HepG2 (cell line): Measurements from ENCODE around the gene KAT6B. TPM values are rescaled to one million over a fixed set of nuclear protein-coding genes. Genes with fewer than 3 reads are reported as not detected.

ENCODE experiments used
- ARHGAP35 ChIP-seq: sonication (generic); formaldehyde crosslinking; IDR thresholded peaks from 2 replicates; pipeline ENCODE4 v1.9.0; 2022; ENCODE audit warnings: mild to moderate bottlenecking, inconsistent platforms, moderate library complexity, missing genetic modification reagents, borderline replicate concordance
- ARID4A ChIP-seq: sonication (generic); formaldehyde crosslinking; IDR thresholded peaks from 2 replicates; pipeline ENCODE4 v1.5.0; 2020; ENCODE audit warnings: mild to moderate bottlenecking, missing genetic modification reagents, borderline replicate concordance
- ATAD3A ChIP-seq: sonication (generic); formaldehyde crosslinking; IDR thresholded peaks from 2 replicates; pipeline ENCODE4 v1.4.0; 2020; ENCODE audit warnings: missing genetic modification reagents
- ELK4 ChIP-seq: sonication (generic); formaldehyde crosslinking; IDR thresholded peaks from 2 replicates; pipeline ENCODE4 v1.9.0; 2021; ENCODE audit warnings: missing genetic modification reagents, borderline replicate concordance
- GMEB2 ChIP-seq: IDR thresholded peaks from 2 replicates; pipeline ENCODE4 v1.6.1; 2016; ENCODE audit warnings: missing biosample characterization, missing genetic modification reagents, low read depth
- KMT2A ChIP-seq: sonication (generic); formaldehyde crosslinking; IDR thresholded peaks from 2 replicates; pipeline ENCODE4 v1.4.0; 2020; ENCODE audit warnings: missing genetic modification reagents
- NFAT5 ChIP-seq: sonication (generic); formaldehyde crosslinking; IDR thresholded peaks from 2 replicates; pipeline ENCODE4 v1.4.0; 2020; ENCODE audit warnings: missing genetic modification reagents
- NFE2 ChIP-seq: sonication (generic); formaldehyde crosslinking; IDR thresholded peaks from 2 replicates; pipeline ENCODE4 v1.4.0; 2020; ENCODE audit warnings: missing genetic modification reagents
- NFRKB ChIP-seq: fragments of 450-650 bp; IDR thresholded peaks from 2 replicates; pipeline ENCODE4 v1.6.1; 2017
- SNAI1 ChIP-seq: sonication (generic); formaldehyde crosslinking; IDR thresholded peaks from 2 replicates; pipeline ENCODE4 v1.5.0; 2020; ENCODE audit warnings: mild to moderate bottlenecking, missing genetic modification reagents, borderline replicate concordance
- SNRNP70 ChIP-seq: fragments of 200-400 bp; formaldehyde crosslinking; IDR thresholded peaks from 2 replicates; pipeline ENCODE4 v1.6.1; 2017; ENCODE audit warnings: mild to moderate bottlenecking, low read depth, low read length, moderate library complexity
- U2AF2 ChIP-seq: fragments of 200-400 bp; formaldehyde crosslinking; IDR thresholded peaks from 2 replicates; pipeline ENCODE4 v1.6.1; 2017; ENCODE audit warnings: low read depth, mild to moderate bottlenecking, low read length
- ZBTB34 ChIP-seq: sonication (generic); formaldehyde crosslinking; IDR thresholded peaks from 2 replicates; pipeline ENCODE4 v1.8.0; 2022; ENCODE audit warnings: mild to moderate bottlenecking, missing genetic modification reagents
- ZNF230 ChIP-seq: sonication (generic); formaldehyde crosslinking; IDR thresholded peaks from 2 replicates; pipeline ENCODE4 v1.4.0; 2020; ENCODE audit warnings: mild to moderate bottlenecking, missing genetic modification reagents
- ZNF343 ChIP-seq: sonication (generic); formaldehyde crosslinking; IDR thresholded peaks from 2 replicates; pipeline ENCODE4 v1.4.0; 2020; ENCODE audit warnings: mild to moderate bottlenecking, missing genetic modification reagents
- ZNF414 ChIP-seq: sonication (generic); formaldehyde crosslinking; IDR thresholded peaks from 2 replicates; pipeline ENCODE4 v1.5.0; 2020; ENCODE audit warnings: missing genetic modification reagents
- polyA plus RNA-seq, 8 experiments: library from polyadenylated mRNA; depleted of rRNA in 3 of 8; stranded (reverse) in 7 of 8; unstranded in 1 of 8; fragments of >200 nt; fragmentation: Illumina TruSeq in 4 of 8; extraction: Trizol in 4 of 8; gene quantifications; 2 replicates each; pipeline versions ENCODE4 v1.2.1 to v1.2.3, GENCODE V29; 2011 to 2016; ENCODE audit warnings: low read depth in 4 of 8, missing spikeins in 1 of 8, mixed read lengths in 1 of 8; ENCODE audit not compliant: insufficient read depth in 1 of 8
- total RNA-seq, 5 experiments: library from RNA; depleted of rRNA; stranded (reverse); fragments of >200 nt; fragmentation: Illumina TruSeq; extraction: Trizol; gene quantifications; 2 replicates each; pipeline ENCODE4 v1.2.3, GENCODE V29; 2016; ENCODE audit warnings: low read depth in 1 of 5

Gene KAT6B
- total and polyA plus RNA-seq, 2 of the 13 experiments (the other 11 are each of a cell fraction or from before 2014, with no cell fraction given): 3.0 to 9.5 TPM

- TF ChIP-seq ZNF414 (CRISPR knock-in tag) (no peak), NFAT5 (no peak), ARID4A (CRISPR knock-in tag) (no peak), NFRKB (no peak), NFE2 (CRISPR knock-in tag) (no peak), KMT2A (CRISPR knock-in tag) (no peak), SNRNP70 (no peak), ZNF343 (CRISPR knock-in tag) (no peak), ARHGAP35 (no peak), GMEB2 (CRISPR knock-in tag) (no peak), U2AF2 (no peak), ATAD3A (CRISPR knock-in tag) (no peak), ZBTB34 (CRISPR knock-in tag) (no peak), SNAI1 (CRISPR knock-in tag) (no peak), ELK4 (no peak), ZNF230 (no peak)
Measured at GRCh38 chr10:74889662-74889998, 63.2 kb downstream of the KAT6B start (continued).
